A673 (cell line): ENCODE measurements around the gene ANKRD11. TPM values are rescaled to one million over a fixed set of nuclear protein-coding genes. Genes with fewer than 3 reads are reported as not detected.

ENCODE experiments used
- BruUV-seq: library from RNA; stranded (reverse); fragments of 400-500 nt; replicated peaks from 2 replicates; lab custom pipeline; 2021; lab: Mats Ljungman, UMichigan
- CTCF ChIA-PET: fragments of 300-600 bp; sonication (Branson Sonifier 250); formaldehyde crosslinking; loops from one replicate; lab custom pipeline; 2022; ENCODE audit warnings: antibody characterized with exemption; lab: Charles Lee
- POLR2A ChIA-PET: fragments of 300-600 bp; sonication (Branson Sonifier 250); formaldehyde crosslinking; loops from one replicate; lab custom pipeline; 2022; ENCODE audit warnings: antibody characterized with exemption; ENCODE audit not compliant: low non-redundant PET; lab: Charles Lee
- DNase-seq: peaks from one replicate; pipeline ENCODE4 v3.0.0-alpha.2; 2015; ENCODE audit warnings: low spot score
- H3K27ac ChIP-seq: fragments of 200-600 bp; sonication (generic); 2 replicates; pipeline ENCODE4 v1.5.1; 2016; ENCODE audit warnings: mixed run types, low read depth, mild to moderate bottlenecking, mixed read lengths, antibody characterized with exemption, low read length; ENCODE audit not compliant: poor library complexity, severe bottlenecking
- H3K27me3 ChIP-seq: fragments of 200-600 bp; sonication (generic); replicated peaks from 2 replicates; pipeline ENCODE4 v1.6.1; 2017; ENCODE audit warnings: mixed run types, low read depth, mild to moderate bottlenecking, mixed read lengths, antibody characterized with exemption, low read length; ENCODE audit not compliant: insufficient read depth, poor library complexity
- H3K36me3 ChIP-seq: fragments of 200-600 bp; sonication (generic); 2 replicates; pipeline ENCODE4 v1.6.1; 2016; ENCODE audit warnings: mixed run types, mild to moderate bottlenecking, mixed read lengths, antibody characterized with exemption, low read length; ENCODE audit not compliant: insufficient read depth, poor library complexity, severe bottlenecking
- H3K4me1 ChIP-seq: fragments of 200-600 bp; sonication (generic); 2 replicates; pipeline ENCODE4 v1.6.1; 2017; ENCODE audit warnings: mixed run types, mild to moderate bottlenecking, mixed read lengths, antibody characterized with exemption, low read length; ENCODE audit not compliant: insufficient read depth, poor library complexity, severe bottlenecking
- H3K4me3 ChIP-seq: fragments of 200-600 bp; sonication (generic); 2 replicates; pipeline ENCODE4 v1.5.1; 2016; ENCODE audit warnings: low read depth, mixed run types, mild to moderate bottlenecking, mixed read lengths, low read length; ENCODE audit not compliant: poor library complexity, severe bottlenecking
- H3K9me3 ChIP-seq: fragments of 200-600 bp; sonication (generic); 2 replicates; pipeline ENCODE4 v1.6.1; 2016; ENCODE audit warnings: mixed run types, low read depth, mild to moderate bottlenecking, mixed read lengths, antibody characterized with exemption, low read length; ENCODE audit not compliant: poor library complexity, severe bottlenecking
- CTCF ChIP-seq: fragments of 300-800, 200-600 bp; sonication (generic); conservative IDR thresholded peaks from 2 replicates; pipeline ENCODE4 v1.5.1; 2017; ENCODE audit warnings: low read depth, mild to moderate bottlenecking, antibody characterized with exemption, low read length, moderate library complexity, mixed read lengths
- EZH2 ChIP-seq: fragments of 200-600 bp; sonication (generic); IDR thresholded peaks from 2 replicates; pipeline ENCODE4 v1.6.1; 2017; ENCODE audit warnings: borderline replicate concordance, low read depth, mild to moderate bottlenecking, mixed read lengths, antibody characterized with exemption, low read length; ENCODE audit not compliant: poor library complexity, severe bottlenecking
- intact Hi-C: fragments of 100-400 bp; cut with micrococcal nuclease; formaldehyde crosslinking; loops from one replicate; pipeline ENCODE4 v1.10.0; 2022; ENCODE audit not compliant: unreplicated experiment
- total RNA-seq: library from RNA; stranded (reverse); gene quantifications from 2 replicates; pipeline ENCODE4 v1.2.3, GENCODE V29; 2021

ANKRD11 gene
- total RNA-seq, 1 experiment from 2014 or later = 217 TPM

GRCh38 chr16:89266521-89267134 is 223.7 kb downstream of the ANKRD11 start:
- no peaks in the 10 kb centered on the region for H3K4me1 ChIP-seq
- POLR2A ChIA-PET = no interaction called here
- no peaks in the 10 kb centered on the region for H3K9me3 ChIP-seq
- CTCF ChIA-PET = no interaction called here
- intact Hi-C loops = no loop called here
- no peak for TF ChIP-seq CTCF
- no peak for TF ChIP-seq EZH2
- no peak overlapping the region for H3K27ac ChIP-seq
- BruUV-seq = no TSS peak
- H3K27me3 ChIP-seq = no peaks in the 10 kb centered on the region
- no peak overlapping the region for H3K4me3 ChIP-seq
- H3K36me3 ChIP-seq = peaks cover 43% of the 10 kb centered on the region
- no peak for DNase-seq

- POLR2A ChIA-PET = no interaction called here
- Histone ChIP-seq H3K4me3 (no peak overlapping the region), H3K9me3 (no peaks in the 10 kb centered on the region), H3K27ac (no peak overlapping the region), H3K36me3 (peaks cover 37% of the 10 kb centered on the region), H3K27me3 (no peaks in the 10 kb centered on the region), H3K4me1 (no peaks in the 10 kb centered on the region)
- BruUV-seq = no TSS peak
- DNase-seq = no peak
- CTCF ChIA-PET = no interaction called here
- no peak for TF ChIP-seq CTCF
- TF ChIP-seq EZH2 = no peak
- intact Hi-C loops = no loop called here
Observed at GRCh38 chr16:89265647-89266046, 224.7 kb downstream of the ANKRD11 start.

GRCh38 chr16:89264800-89265550 is 225.4 kb downstream of the ANKRD11 start:
- Histone ChIP-seq H3K27me3 (no peaks in the 10 kb centered on the region), H3K27ac (no peak overlapping the region), H3K36me3 (peaks cover 30% of the 10 kb centered on the region), H3K9me3 (no peaks in the 10 kb centered on the region), H3K4me3 (no peak overlapping the region), H3K4me1 (no peaks in the 10 kb centered on the region)
- DNase-seq = no peak
- TF ChIP-seq CTCF = no peak
- no peak for TF ChIP-seq EZH2
- BruUV-seq = no TSS peak
- intact Hi-C loops = no loop called here
- POLR2A ChIA-PET = no interaction called here
- CTCF ChIA-PET = no interaction called here
